SK-N-SH treated with all-trans-retinoic acid at 6 μM for 48 hours (cell line): Measurements from ENCODE around the gene TMEM222.

Experiments
- ATAC-seq: fragments of 200-7000 bp; cut with Tn5 transposase; 3 replicates; pipeline ENCODE4 v1.9.1; 2020; ENCODE audit warnings: mild to moderate bottlenecking, moderate library complexity
- BACH2 ChIP-seq: fragments of 250-450 bp; sonication (Bioruptor Pico); IDR thresholded peaks from 2 replicates; pipeline ENCODE4 v1.9.0; 2021; ENCODE audit warnings: mild to moderate bottlenecking, borderline replicate concordance
- CREB5 ChIP-seq: fragments of 250-450 bp; sonication (Bioruptor Pico); IDR thresholded peaks from 2 replicates; pipeline ENCODE4 v1.5.1; 2020; ENCODE audit warnings: low read depth, mild to moderate bottlenecking, moderate library complexity
- CSDC2 ChIP-seq: fragments of 250-450 bp; sonication (Bioruptor Pico); IDR thresholded peaks from 2 replicates; pipeline ENCODE4 v1.5.0; 2020; ENCODE audit warnings: mild to moderate bottlenecking, moderate library complexity
- ESRRG ChIP-seq: fragments of 250-450 bp; sonication (Bioruptor Pico); IDR thresholded peaks from 2 replicates; pipeline ENCODE4 v1.6.1; 2021; ENCODE audit warnings: mild to moderate bottlenecking
- GLIS3 ChIP-seq: fragments of 250-450 bp; sonication (Bioruptor Pico); IDR thresholded peaks from 2 replicates; pipeline ENCODE4 v1.5.0; 2020; ENCODE audit warnings: mild to moderate bottlenecking, moderate library complexity
- ISL1 ChIP-seq: fragments of 250-450 bp; sonication (Bioruptor Pico); IDR thresholded peaks from 2 replicates; pipeline ENCODE4 v2.1.2; 2022; ENCODE audit warnings: mild to moderate bottlenecking, moderate library complexity
- OSR1 ChIP-seq: fragments of 250-450 bp; sonication (Bioruptor Pico); IDR thresholded peaks from 2 replicates; pipeline ENCODE4 v1.8.0; 2022; ENCODE audit warnings: moderate library complexity, mild to moderate bottlenecking, inconsistent platforms
- PATZ1 ChIP-seq: fragments of 250-450 bp; sonication (Bioruptor Pico); IDR thresholded peaks from 2 replicates; pipeline ENCODE4 v1.8.0; 2020; ENCODE audit warnings: mild to moderate bottlenecking, moderate library complexity, borderline replicate concordance
- POU6F1 ChIP-seq: fragments of 250-450 bp; sonication (Bioruptor Pico); IDR thresholded peaks from 2 replicates; pipeline ENCODE4 v1.8.0; 2021; ENCODE audit warnings: low read depth, mild to moderate bottlenecking, moderate library complexity, borderline replicate concordance
- PPARA ChIP-seq: fragments of 250-450 bp; sonication (Bioruptor Pico); IDR thresholded peaks from 2 replicates; pipeline ENCODE4 v1.5.0; 2020; ENCODE audit warnings: mild to moderate bottlenecking, borderline replicate concordance
- RARB ChIP-seq: fragments of 250-450 bp; sonication (Bioruptor Pico); IDR thresholded peaks from 2 replicates; pipeline ENCODE4 v1.8.0; 2021; ENCODE audit warnings: mild to moderate bottlenecking, moderate library complexity
- SNAI2 ChIP-seq: fragments of 250-450 bp; sonication (Bioruptor Pico); IDR thresholded peaks from 2 replicates; pipeline ENCODE4 v1.5.0; 2020; ENCODE audit warnings: mild to moderate bottlenecking, moderate library complexity
- TCF4 ChIP-seq: fragments of 250-450 bp; sonication (Bioruptor Pico); IDR thresholded peaks from 2 replicates; pipeline ENCODE4 v1.8.0; 2021; ENCODE audit warnings: mild to moderate bottlenecking, moderate library complexity, borderline replicate concordance
- TOX ChIP-seq: fragments of 250-450 bp; sonication (Bioruptor Pico); IDR thresholded peaks from 2 replicates; pipeline ENCODE4 v1.8.0; 2021; ENCODE audit warnings: mild to moderate bottlenecking, moderate library complexity, borderline replicate concordance
- TSHZ2 ChIP-seq: fragments of 250-450 bp; sonication (Bioruptor Pico); IDR thresholded peaks from 2 replicates; pipeline ENCODE4 v1.5.0; 2020; ENCODE audit warnings: mild to moderate bottlenecking, moderate library complexity
- ZC3H10 ChIP-seq: fragments of 250-450 bp; sonication (Bioruptor Pico); IDR thresholded peaks from 2 replicates; pipeline ENCODE4 v1.5.1; 2021; ENCODE audit warnings: mild to moderate bottlenecking, moderate library complexity
- ZFP3 ChIP-seq: fragments of 250-450 bp; sonication (Bioruptor Pico); IDR thresholded peaks from 2 replicates; pipeline ENCODE4 v1.5.0; 2020; ENCODE audit warnings: mild to moderate bottlenecking, moderate library complexity
- ZFP30 ChIP-seq: fragments of 450-650 bp; formaldehyde crosslinking; IDR thresholded peaks from 2 replicates; pipeline ENCODE4 v1.5.0; 2022; ENCODE audit warnings: mild to moderate bottlenecking, moderate library complexity
- ZNF565 ChIP-seq: fragments of 450-650 bp; formaldehyde crosslinking; conservative IDR thresholded peaks from 2 replicates; pipeline ENCODE4 v1.5.0; 2020; ENCODE audit warnings: low read depth, mild to moderate bottlenecking, moderate library complexity
- ZNF70 ChIP-seq: fragments of 450-650 bp; formaldehyde crosslinking; IDR thresholded peaks from 2 replicates; pipeline ENCODE4 v1.5.0; 2020; ENCODE audit warnings: mild to moderate bottlenecking, moderate library complexity
- ZNF8 ChIP-seq: fragments of 450-650 bp; formaldehyde crosslinking; IDR thresholded peaks from 2 replicates; pipeline ENCODE4 v1.5.0; 2020; ENCODE audit warnings: mild to moderate bottlenecking, moderate library complexity

The TMEM222 gene

GRCh38 chr1:27318136-27318535 lies 3.8 kb upstream of the TMEM222 start:
- ATAC-seq: no peak

GRCh38 chr1:27318596-27318995 lies 3.4 kb upstream of the TMEM222 start:
- TF ChIP-seq TCF4 (CRISPR knock-in tag) (peak; percentile 75; the same call in 1 of the 2 replicates), CSDC2 (CRISPR knock-in tag) (no peak)
- ATAC-seq: no peak; the same call in 2 of the 3 replicates

More at GRCh38 chr1:27318136-27318535, 3.8 kb upstream of the TMEM222 start:
- no peak for TF ChIP-seq ZC3H10 (CRISPR knock-in tag)
- no peak for TF ChIP-seq ZFP30 (CRISPR knock-in tag)
- no peak for TF ChIP-seq ISL1 (CRISPR knock-in tag)
- no peak for TF ChIP-seq GLIS3 (CRISPR knock-in tag)
- no peak for TF ChIP-seq CSDC2 (CRISPR knock-in tag)
- no peak for TF ChIP-seq PPARA (CRISPR knock-in tag)
- TF ChIP-seq TOX (CRISPR knock-in tag): no peak
- TF ChIP-seq ZNF70 (CRISPR knock-in tag): no peak

GRCh38 chr1:27322569-27323240 lies 742 bp downstream of the TMEM222 start:
- no peak for ATAC-seq
- no peak for TF ChIP-seq RARB
- TF ChIP-seq CREB5 (CRISPR knock-in tag): no peak
- TF ChIP-seq CSDC2 (CRISPR knock-in tag): no peak
- no peak for TF ChIP-seq ZFP30 (CRISPR knock-in tag)
- TF ChIP-seq ZFP3 (CRISPR knock-in tag): no peak
- no peak for TF ChIP-seq ZNF565 (CRISPR knock-in tag)

GRCh38 chr1:27325286-27325685 lies 3.3 kb downstream of the TMEM222 start:
- TF ChIP-seq RARB (no peak), ZFP30 (CRISPR knock-in tag) (no peak), PATZ1 (no peak), POU6F1 (CRISPR knock-in tag) (no peak), ZC3H10 (CRISPR knock-in tag) (no peak), ZNF565 (CRISPR knock-in tag) (no peak)
- ATAC-seq: no peak

GRCh38 chr1:27327964-27328363 lies 6.0 kb downstream of the TMEM222 start:
- TF ChIP-seq PATZ1 (no peak), ISL1 (CRISPR knock-in tag) (no peak), ZNF565 (CRISPR knock-in tag) (no peak), ZC3H10 (CRISPR knock-in tag) (no peak), BACH2 (CRISPR knock-in tag) (no peak), TSHZ2 (CRISPR knock-in tag) (no peak), OSR1 (CRISPR knock-in tag) (no peak), ZNF70 (CRISPR knock-in tag) (no peak), ESRRG (CRISPR knock-in tag) (no peak), SNAI2 (CRISPR knock-in tag) (no peak), TOX (CRISPR knock-in tag) (no peak), CREB5 (CRISPR knock-in tag) (no peak), POU6F1 (CRISPR knock-in tag) (no peak), ZNF8 (CRISPR knock-in tag) (no peak), RARB (no peak)
- ATAC-seq: no peak
